GM12892 (cell line): Measurements from ENCODE around the gene ANKRD26.

Source experiments
- POLR2A ChIP-seq: IDR thresholded peaks from 2 replicates; pipeline ENCODE4 v1.6.1; 2011; ENCODE audit warnings: low read depth, low read length, control low read depth
- POLR2AphosphoS5 ChIP-seq: IDR thresholded peaks from 2 replicates; pipeline ENCODE4 v1.6.1; 2011; ENCODE audit warnings: low read depth, low read length, control low read depth
- TAF1 ChIP-seq: IDR thresholded peaks from 2 replicates; pipeline ENCODE4 v1.6.1; 2011; ENCODE audit warnings: low read depth, mild to moderate bottlenecking, control low read depth, low read length, borderline replicate concordance

DNA sequence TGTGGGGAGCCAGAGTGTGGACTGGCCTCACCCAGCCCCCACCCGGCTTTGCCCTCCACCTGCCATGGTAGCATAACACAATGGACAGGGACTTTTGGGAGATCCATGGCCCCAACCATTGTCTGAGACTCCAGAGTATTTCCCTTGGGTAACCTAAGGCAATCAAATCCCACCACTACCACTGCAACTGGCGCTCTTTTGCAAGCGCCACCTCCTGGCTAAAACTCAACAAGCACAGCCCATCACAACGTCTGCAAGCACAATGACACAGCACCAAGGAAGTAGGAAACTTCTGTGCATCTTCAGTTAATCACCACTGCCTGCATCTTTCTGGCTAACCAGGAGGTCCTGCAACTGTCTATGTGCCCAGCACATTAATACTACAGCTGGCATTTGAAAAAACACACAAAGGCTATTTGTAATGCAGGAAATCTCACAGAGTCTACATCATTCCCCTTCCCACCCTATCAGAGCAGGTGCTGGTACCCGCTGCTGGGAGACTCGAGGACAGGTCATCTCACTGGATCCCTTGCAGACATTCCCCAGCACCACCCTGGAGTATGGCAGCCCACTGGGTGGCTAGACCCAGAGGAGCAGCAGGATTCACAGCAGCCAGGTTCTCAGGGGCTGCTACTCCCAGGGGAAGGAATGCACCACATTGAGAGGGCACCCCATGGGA, 27.7 kb downstream of the ANKRD26 start:
- TF ChIP-seq POLR2A (no peak), POLR2AphosphoS5 (no peak), TAF1 (no peak)
